Left lobe of liver (tissue), 2 donors: Measurements from ENCODE around the gene PERM1. TPM values are rescaled to one million over a fixed set of nuclear protein-coding genes. Genes with fewer than 3 reads are reported as not detected.
"Not testable (repeated sequence)": the region's sequence is repeated elsewhere in the genome, so short reads cannot be mapped to it uniquely, and the experiment has no call there.

ENCODE experiments used
- ATAC-seq: fragments of 200-7000 bp; cut with Tn5 transposase; one replicate; pipeline ENCODE4 v1.9.1; 2020; ENCODE audit warnings: mild to moderate bottlenecking, moderate library complexity
- DNase-seq: peaks from one replicate; pipeline ENCODE4 v3.0.0-alpha.2; 2020; ENCODE audit warnings: low spot score
- total RNA-seq: library from RNA; stranded (reverse); gene quantifications from one replicate; pipeline ENCODE4 v1.2.1, GENCODE V29; 2021
- donor health status: DM: no; HTN: no; CAD: no; lungs with moderate emphysema.
- donor health status: DM: no; HTN: yes; CAD: no.

Gene PERM1
- total RNA-seq, 1 donor from 2014 or later, result 0.83 TPM

- peak; percentile 4 for ATAC-seq
Measured at GRCh38 chr1:998995-999724, 17.3 kb upstream of the PERM1 start.

GRCh38 chr1:998745-998994, 16.8 kb upstream of the PERM1 start:
- DNase-seq, result no peak
- no peak for ATAC-seq

More at GRCh38 chr1:998995-999724, 17.3 kb upstream of the PERM1 start:
- peak; percentile 49 for DNase-seq

GRCh38 chr1:997993-998744, 16.3 kb upstream of the PERM1 start:
- ATAC-seq (no peak), DNase-seq (no peak)

- ATAC-seq (no peak), DNase-seq (no peak)
Measured at GRCh38 chr1:997713-997992, 15.8 kb upstream of the PERM1 start.

GRCh38 chr1:996851-997712, 15.2 kb upstream of the PERM1 start:
- DNase-seq, result no peak
- ATAC-seq, result no peak

- DNase-seq (no peak), ATAC-seq (no peak)
Measured at GRCh38 chr1:995665-996633, 14.1 kb upstream of the PERM1 start.

- not testable (repeated sequence) for ATAC-seq, DNase-seq
Measured at GRCh38 chr1:994546-994945, 12.7 kb upstream of the PERM1 start.

GRCh38 chr1:993379-993995, 11.6 kb upstream of the PERM1 start:
- DNase-seq (no peak), ATAC-seq (no peak)

GRCh38 chr1:992362-992761, 10.5 kb upstream of the PERM1 start:
- ATAC-seq, result no peak
- DNase-seq, result no peak

- DNase-seq (no peak), ATAC-seq (no peak)
Measured at GRCh38 chr1:991895-992294, 10.0 kb upstream of the PERM1 start.

GRCh38 chr1:991275-991674, 9.4 kb upstream of the PERM1 start:
- not testable (repeated sequence) for DNase-seq, ATAC-seq

- ATAC-seq, DNase-seq: not testable (repeated sequence)
Measured at GRCh38 chr1:988061-988460, 6.2 kb upstream of the PERM1 start.

GRCh38 chr1:985126-985525, 3.2 kb upstream of the PERM1 start:
- ATAC-seq, result no peak
- DNase-seq, result no peak

- DNase-seq (no peak), ATAC-seq (no peak)
Measured at GRCh38 chr1:984476-984814, 2.6 kb upstream of the PERM1 start.

- ATAC-seq, result peak; percentile 86
- DNase-seq, result no peak
Measured at GRCh38 chr1:983798-984475, 2.0 kb upstream of the PERM1 start.

- DNase-seq (no peak), ATAC-seq (no peak)
Measured at GRCh38 chr1:982765-983436, 1.0 kb upstream of the PERM1 start.

- no peak for ATAC-seq
- no peak for DNase-seq
Measured at GRCh38 chr1:981491-981954, 370 bp downstream of the PERM1 start.

GRCh38 chr1:980602-981395, 1.1 kb downstream of the PERM1 start:
- DNase-seq (no peak), ATAC-seq (peak; percentile 36)
